Activated T-cell treated with anti-CD3 and anti-CD28 coated beads, Interleukin-2, amount 50 U/mL, for 1 hour (primary cell): Measurements from ENCODE around the gene TUBGCP2.

Experiments used
- DNase-seq: peaks from one replicate; pipeline ENCODE4 v3.0.0-alpha.2; 2020

TUBGCP2 gene

DNA sequence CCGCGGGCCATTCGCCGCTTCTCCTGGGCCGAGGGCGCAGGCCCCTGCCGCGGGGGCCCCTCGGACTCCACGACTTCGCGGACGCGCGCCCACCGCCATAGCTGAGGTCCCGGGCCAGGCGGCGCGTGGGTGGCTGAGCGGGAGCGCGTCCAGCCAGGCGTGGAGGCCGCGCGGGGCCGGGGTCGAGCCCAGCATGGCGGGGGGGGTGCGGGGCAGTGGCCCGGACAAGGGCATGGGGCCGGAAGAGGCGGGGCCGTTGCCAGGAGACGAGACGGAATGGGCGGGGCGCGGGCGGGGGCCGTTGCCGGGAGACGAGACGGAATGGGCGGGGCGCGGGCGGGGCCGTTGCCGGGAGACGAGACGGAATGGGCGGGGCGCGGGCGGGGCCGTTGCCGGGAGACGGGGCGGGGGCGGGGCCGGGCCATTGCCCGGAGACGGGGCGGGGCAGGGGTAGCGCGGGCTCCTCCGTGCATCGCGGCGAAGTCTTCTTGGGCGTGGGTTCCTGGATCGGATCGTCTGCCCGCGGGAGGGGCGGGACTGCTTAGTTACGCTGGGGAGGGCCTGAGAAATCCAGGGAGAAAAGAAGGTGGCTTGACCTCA lies 46.8 kb downstream of the TUBGCP2 start:
- DNase-seq = peak; percentile 88

GRCh38 chr10:133260895-133261725 lies 47.6 kb downstream of the TUBGCP2 start:
- DNase-seq = peak; percentile 77

DNA sequence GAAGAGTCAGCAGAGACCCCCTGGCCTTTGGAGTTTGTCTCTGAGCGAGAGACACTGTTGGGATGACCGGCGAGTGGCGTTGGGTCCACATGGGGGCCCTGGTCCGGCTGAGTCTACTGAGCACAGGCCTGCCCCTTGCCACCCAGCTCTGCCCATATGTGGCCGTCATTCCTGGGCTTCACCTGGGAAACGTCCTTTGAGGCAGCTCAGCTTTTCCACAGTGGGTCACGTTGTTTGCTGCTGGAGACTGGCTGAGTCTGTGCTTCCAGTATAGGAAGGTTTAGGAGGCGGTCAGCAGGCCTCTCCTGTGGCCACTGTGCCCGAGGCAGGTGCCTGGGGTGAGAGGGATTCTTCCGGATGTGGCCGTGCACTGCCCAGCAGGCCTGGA lies 49.1 kb downstream of the TUBGCP2 start:
- DNase-seq = no peak

DNA sequence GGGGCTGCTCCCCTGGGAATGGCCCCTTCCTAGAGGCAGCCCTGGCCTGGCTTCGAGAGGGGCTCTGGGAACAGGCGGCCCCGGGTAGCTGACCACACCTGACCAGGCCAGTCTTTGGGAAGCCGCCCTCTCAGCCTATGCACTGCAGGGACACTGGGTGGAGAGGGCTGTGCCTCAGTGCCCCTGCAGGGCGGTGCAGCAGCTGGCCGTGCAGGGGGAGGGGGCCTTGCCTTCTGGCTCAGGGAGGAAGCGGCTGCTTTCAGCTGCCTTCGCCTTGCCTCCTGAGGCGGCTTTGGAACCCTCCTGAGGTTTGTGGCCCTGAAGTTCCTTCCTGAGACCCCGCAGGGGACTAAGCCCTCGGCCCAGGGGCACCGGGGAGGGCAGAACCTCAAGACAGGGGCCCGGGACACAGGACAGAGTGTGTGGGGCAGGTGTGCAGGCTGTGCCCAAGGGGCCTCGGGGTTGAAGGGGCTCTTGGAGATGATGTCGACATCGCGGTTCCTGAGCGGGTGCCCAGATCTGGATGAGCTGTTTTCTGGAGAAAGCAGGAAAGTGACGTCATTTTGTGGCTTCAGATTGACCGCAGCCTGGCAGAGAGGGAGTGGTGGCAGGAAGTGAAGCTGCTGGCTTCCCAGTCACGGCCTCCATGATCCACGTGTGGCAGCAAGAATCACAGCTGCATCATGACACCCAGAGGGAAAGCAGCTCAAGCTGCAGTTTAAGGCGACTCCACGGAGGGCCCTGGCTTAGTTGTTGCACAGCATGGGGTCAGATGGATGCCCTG lies 49.7 kb downstream of the TUBGCP2 start:
- DNase-seq = peak; percentile 82

GRCh38 chr10:133258066-133258817 lies 50.4 kb downstream of the TUBGCP2 start:
- DNase-seq = peak; percentile 60

DNA sequence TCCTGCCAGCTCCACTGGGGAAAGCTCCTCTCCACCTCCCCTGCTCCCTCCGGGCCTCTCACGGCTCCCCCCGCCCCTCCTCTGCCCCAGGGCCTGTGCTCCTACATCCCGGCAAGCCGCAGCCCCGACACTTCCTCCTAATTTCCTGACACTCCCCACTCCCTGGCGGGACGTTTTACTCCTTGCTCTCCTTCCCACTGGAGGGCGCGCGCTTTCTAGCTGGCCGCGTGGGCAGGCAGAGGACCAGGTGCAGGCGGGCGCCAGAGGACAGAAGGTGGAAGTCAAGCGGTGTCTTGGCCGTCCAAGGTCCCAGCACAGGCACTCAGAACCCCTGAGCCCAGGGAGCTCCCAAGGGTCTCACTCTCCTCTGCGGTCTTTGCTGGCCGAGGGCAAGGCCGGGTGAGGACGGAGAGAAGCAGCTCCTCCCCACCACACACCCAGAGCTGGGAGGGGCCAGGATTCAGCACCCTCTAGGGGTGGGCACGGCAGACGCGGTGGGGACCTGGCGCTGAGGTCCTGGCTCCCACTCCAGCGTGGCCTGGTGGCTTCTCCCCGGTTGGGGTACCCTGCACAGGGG lies 51.1 kb downstream of the TUBGCP2 start:
- peak; percentile 51 for DNase-seq

- DNase-seq = no peak
These were observed 53.3 kb downstream of the TUBGCP2 start for GRCh38 chr10:133255323-133255722.

DNA sequence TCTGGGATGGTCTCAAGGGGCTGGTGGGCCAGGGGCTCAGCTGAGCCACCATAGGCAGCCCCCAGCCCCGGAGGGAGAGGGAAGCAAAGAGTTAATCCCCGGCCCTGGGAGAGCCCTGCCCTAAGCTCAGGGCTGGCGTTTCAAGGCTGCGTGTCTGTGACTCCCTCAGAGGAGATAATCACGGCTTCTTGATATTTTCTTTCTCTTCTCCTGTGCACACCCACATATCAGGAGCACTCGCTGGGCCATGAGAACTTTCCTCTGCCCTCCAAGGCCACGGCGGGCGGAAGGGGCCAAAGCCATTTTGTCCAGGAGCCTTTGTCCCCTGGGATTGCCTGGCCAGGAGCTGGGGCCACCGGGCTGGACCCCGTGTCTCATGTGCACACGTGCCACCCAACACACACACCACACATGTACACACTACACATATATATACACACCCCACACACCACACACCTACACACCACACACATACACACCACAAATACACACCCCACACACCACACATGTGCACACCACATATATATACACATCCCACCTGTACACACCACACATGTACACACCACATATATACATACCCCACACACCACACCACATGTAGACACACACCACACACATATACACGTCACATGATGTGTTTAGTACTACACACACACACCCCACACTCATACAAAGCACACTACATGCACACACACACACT lies 54.1 kb downstream of the TUBGCP2 start:
- DNase-seq = no peak

DNA sequence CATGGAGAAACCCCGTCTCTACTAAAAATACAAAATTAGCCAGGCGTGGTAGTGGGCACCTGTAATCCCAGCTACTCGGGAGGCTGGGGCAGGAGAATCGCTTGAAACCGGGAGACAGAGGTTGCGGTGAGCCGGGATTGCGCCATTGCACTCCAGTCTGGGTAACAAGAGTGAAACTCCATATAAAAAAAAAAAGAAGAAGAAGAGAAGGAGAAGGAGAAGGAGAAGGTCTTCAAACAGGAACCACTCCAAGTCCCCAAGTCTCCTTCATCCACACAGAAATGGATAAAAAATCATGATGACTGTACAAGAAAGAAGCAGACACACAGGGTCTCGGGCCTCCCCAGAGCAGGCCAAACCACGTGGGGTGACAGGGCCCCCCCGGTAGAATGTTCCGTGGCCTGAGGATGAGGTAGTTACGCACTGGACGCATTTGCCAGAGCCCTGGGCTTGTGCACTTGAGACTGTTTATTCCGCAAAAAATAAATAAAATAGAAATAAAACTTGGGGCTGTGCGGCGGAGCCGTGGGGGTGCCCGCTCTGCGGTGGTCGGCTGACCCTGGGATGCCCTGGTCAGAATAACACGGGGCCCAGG lies 55.2 kb downstream of the TUBGCP2 start:
- no peak for DNase-seq

DNA sequence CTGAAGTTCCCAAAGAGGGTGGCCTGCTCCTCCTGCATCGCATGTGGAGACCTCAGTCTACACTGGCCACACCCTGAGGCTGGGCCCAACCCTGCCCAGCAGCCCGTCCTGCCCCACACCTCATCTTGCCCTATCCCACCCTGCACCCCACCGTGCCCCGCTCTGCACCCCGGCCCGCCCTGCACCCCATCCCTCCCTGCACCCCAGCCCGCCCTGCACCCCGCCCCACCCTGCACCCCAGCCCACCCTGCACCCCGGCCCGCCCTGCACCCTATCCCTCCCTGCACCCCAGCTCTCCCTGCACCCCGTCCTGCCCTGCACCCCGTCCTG lies 56.5 kb downstream of the TUBGCP2 start:
- no peak for DNase-seq

DNA sequence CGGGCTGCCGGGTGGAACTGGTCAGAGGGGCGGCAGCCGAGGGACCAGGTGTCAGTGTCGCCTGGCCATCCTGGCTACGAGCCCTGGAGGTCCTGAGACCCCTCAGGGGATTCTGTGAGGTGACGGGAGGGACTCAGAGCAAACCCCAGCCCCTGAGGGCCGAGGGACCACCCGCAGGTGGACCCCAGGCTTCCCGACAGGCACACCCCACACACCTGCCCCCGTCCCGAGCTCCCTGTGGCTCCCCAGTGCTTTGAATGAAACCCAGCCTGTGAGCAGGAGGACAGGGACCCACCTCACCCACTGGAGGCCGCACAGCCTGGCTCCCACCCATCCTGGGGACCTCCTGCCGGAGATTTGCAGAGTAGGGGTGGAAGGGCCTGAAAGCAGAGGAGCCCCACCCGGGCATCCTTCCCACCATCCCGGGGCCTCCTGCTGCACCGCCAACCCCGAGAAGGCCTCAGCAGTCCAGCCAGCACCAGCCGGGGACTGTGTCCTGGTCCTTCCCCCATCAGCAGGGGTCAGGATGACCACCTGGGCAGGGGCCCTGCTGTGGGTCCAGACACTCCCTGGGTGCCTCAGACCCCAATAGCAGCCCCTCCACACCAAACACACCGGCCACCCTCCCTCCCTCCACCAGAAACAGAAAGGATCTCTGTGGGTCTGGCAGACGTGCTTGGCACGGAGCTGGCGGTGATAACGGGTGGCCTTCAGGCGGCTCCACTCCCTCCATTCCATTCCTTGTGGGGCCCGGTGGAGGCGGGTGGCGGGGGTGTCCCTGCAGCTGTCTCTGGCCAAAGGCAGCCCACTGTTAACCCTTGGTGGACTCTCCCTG lies 57.1 kb downstream of the TUBGCP2 start:
- DNase-seq = no peak

- no peak for DNase-seq
These were observed 58.5 kb downstream of the TUBGCP2 start for GRCh38 chr10:133249975-133250754.

GRCh38 chr10:133249094-133249780 lies 59.4 kb downstream of the TUBGCP2 start:
- no peak for DNase-seq

GRCh38 chr10:133248334-133248715 lies 60.3 kb downstream of the TUBGCP2 start:
- no peak for DNase-seq

- no peak for DNase-seq
These were observed 60.9 kb downstream of the TUBGCP2 start for GRCh38 chr10:133247681-133248333.

GRCh38 chr10:133246236-133246626 lies 62.4 kb downstream of the TUBGCP2 start:
- DNase-seq = no peak

DNA sequence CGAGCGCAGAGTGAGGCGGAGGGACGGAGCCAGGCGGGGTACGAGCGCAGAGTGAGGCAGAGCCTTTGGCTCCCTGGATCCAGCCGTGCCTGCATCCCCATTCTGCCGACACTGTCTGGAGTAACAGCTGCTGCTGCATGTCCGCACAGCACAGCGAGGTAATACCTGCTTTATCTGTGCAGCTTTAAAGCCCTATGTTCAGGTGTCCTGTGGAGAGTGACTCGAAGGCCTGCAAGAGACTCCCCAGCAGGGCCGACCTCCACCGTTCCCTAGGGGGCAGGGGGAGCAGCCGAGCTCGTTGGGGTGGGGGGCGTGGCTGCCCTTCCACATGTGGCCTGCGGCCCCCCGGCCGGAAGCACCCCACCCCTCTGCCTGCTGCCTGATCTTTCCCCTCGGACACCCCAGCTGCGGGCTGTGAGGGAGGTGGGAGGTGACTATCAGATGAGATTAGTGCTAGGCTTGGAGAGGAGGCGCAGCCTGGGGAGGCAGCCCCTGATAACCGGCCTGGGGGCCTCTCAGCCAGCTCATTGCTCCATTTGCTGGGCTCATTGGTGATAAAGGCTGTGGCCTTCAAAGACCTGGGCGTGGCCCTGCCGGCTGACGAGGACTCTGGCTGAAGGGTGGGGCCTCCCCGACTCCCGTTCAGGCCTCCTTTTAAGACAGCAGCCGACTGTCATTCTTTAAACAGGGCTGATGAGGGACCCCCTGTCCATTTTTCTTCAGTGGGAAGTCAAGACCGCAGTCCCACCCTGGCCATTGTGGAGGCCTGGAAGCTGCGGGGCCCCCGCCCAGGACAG lies 63.0 kb downstream of the TUBGCP2 start:
- no peak for DNase-seq

GRCh38 chr10:133243593-133243992 lies 65.1 kb downstream of the TUBGCP2 start:
- no peak for DNase-seq
